Measurements from ENCODE around the gene CDK5RAP1.
"Not testable (repeated sequence)": the region's sequence is repeated elsewhere in the genome, so short reads cannot be mapped to it uniquely, and the experiment has no call there.

Gene CDK5RAP1, protein sequence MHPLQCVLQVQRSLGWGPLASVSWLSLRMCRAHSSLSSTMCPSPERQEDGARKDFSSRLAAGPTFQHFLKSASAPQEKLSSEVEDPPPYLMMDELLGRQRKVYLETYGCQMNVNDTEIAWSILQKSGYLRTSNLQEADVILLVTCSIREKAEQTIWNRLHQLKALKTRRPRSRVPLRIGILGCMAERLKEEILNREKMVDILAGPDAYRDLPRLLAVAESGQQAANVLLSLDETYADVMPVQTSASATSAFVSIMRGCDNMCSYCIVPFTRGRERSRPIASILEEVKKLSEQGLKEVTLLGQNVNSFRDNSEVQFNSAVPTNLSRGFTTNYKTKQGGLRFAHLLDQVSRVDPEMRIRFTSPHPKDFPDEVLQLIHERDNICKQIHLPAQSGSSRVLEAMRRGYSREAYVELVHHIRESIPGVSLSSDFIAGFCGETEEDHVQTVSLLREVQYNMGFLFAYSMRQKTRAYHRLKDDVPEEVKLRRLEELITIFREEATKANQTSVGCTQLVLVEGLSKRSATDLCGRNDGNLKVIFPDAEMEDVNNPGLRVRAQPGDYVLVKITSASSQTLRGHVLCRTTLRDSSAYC

DNA sequence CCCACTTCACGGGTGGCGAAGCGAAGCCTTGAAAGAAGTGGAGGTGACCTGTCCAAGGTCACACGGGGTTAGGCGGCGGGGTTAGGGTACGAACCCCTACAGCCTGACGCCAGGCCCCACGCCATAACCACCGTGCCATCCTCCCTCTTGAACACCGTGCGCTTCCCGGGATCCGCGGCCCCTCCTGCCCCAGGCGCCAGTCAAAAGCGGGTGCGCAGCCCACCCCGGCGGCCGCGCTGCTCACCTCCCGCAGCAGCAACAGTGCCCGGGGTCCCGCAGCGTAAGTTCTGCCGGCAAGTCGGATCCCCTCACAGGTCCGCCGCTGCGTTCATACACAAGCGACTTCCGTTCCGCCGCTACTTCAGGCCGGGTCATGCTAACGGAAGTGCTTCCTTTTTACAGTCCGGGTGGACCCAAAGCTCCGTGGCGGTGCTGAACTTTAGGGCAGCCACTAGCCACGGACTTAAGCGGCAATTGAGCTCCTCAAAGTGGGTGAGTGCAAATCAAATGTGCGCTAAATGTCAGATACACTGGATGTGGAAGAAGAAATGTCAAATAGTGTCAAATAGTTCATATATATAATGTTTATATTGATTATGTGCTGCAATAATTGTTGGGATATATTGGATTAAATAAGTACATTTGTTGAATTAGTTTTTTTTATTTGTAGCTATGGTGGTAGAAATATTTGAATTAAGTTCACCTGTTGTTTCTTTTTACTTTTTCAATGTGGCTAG, at the start of gene CDK5RAP1:
Gene CDK5RAP1, minus strand, starts transcription at position 336 of the 737 bp plus-strand sequence. CDS start 4,455 bp downstream, outside the sequence.
- peak; percentile 81 to 88 for DNase-seq

- DNase-seq: no peak
Observed at GRCh38 chr20:33450867-33451266, 49.5 kb upstream of the CDK5RAP1 start.

DNA sequence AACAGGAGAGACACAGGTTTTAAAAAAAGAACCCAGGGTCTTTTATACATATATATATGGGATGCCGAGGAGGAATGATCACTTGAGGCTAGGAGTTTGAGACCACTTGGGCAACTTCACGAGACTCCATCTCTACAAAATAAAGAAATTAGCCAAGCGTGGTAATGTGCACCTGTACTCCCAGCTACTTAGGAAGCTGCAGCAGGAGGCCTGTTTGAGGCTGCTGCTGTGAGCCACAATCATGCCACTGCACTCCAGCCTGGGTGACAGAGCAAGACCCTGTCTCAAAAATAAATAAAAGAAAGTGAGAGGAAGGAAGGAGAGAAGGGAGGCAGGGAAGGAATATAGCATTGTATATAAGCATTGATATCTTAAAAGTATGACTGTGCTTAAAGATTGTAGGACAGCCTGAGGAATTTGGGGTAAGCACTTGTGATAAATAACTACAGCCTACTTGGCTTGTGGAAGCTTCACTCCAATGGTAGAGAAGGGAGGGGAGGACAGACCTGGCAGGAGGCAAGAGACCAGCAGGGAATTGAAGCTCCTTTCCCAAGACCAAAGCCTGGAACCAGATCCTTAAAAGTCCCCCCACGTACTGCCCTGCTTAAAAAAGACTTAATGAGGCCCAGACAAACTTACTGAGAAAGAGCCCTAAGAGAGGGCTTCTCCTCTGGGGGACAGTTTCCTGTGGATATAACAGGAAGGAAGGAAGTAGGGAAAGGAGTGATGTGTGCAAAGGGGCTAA, 44.7 kb upstream of the CDK5RAP1 start:
- no peak for DNase-seq

GRCh38 chr20:33444797-33445560, 43.7 kb upstream of the CDK5RAP1 start:
- DNase-seq: peak; percentile 21 to 40

DNA sequence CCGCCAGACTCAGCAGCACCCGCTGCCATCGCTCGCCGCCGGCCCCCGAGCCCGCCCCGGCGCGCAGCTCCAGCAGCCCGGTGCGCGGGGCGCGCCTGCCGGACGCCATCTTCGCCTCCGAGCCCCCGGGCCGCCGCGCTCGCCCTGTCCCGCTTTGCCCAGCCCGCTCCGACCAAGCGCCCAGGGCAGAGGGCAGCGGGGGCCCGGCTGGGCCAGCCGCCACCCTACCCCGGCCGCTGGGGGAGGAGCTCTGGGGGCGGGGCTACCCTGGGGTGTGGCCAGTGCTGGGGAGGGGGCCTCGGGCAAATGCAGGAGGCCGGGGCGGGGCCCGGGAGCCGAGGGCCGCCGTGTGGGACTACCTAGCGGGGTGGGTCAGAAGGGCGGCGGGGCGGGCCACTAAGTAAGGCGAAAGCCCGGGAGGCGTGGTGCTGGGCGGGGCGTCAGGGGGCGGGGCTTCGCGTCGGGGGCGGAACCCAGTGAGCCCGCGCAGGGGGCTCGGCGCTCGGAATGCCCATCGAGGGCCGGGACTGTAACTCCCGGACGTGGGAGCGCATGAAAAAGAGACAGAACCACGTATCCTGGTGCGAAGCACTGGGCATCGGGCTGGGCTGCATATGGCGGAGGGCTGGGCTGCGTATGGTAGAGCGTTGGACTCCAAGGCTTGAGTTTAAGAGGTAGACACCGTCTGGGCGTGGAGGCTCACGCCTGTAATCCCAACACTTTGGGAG, 42.4 kb upstream of the CDK5RAP1 start, which contains the start of gene SNTA1:
Gene SNTA1, minus strand, starts transcription at position 252 of the 728 bp plus-strand sequence. Its CDS starts 143 bp downstream, at position 109.
- peak; percentile 95 for DNase-seq

GRCh38 chr20:33443006-33443511, 41.7 kb upstream of the CDK5RAP1 start:
- no peak for DNase-seq

DNA sequence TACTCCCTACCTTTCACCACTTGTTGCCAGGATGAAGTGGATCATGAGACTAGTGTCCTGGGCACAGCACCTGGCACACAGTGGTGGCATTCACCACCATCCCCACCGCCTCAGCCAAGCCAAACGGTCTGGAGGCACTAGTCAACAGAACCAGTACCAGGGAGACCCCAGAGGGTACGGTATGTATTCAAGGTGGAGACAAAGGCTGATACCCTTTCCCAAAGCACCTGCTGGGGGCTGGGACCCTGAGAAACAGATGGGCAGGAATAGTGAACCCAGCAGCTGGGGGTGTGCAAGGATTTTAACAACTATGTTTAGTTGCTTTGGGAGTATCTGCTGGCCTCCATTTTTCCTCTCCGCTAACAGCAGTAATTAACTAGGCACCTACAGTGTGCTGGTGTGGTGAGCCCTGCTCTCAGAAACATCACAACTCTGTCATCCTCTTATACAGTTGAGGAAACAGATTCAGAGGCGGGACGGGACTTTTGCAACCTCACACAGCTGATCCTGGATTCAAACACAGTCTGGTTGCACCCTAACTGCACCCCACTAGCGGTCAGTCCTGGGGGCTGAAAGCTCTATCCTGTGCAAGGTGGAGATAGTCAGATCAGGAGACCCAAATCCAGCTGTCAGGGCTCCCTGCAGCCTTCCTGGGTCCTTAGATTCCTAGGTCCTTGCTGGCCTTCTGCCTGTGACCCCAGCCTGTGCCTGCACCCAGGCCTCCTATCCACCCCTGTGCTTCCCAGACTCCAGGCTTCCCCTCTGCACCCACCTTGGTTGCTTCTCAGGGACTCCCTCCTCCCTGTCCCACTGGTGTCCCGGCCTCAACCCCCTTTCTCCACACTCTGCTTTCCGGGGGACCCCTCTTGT, 41.1 kb upstream of the CDK5RAP1 start:
- no peak for DNase-seq

GRCh38 chr20:33441142-33441955, 40.0 kb upstream of the CDK5RAP1 start:
- no peak for DNase-seq

DNA sequence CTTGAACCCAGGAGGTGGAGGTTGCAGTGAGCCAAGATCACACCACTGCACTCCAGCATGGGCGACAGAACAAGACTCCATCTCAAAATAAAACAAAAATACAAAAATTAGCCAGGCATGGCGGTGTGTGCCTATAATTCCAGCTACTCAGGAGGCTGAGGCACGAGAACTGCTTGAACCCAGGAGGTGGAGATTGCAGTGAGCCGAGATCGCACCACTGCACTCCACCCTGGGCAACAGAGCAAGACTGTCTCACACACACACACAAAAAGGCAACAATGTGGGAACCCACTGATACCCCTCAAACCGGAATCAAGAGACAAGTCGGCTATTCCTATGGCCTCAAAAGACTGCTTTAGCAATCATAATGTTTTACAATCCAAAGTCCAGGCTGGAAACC, 39.2 kb upstream of the CDK5RAP1 start:
- DNase-seq: not testable (repeated sequence)

DNA sequence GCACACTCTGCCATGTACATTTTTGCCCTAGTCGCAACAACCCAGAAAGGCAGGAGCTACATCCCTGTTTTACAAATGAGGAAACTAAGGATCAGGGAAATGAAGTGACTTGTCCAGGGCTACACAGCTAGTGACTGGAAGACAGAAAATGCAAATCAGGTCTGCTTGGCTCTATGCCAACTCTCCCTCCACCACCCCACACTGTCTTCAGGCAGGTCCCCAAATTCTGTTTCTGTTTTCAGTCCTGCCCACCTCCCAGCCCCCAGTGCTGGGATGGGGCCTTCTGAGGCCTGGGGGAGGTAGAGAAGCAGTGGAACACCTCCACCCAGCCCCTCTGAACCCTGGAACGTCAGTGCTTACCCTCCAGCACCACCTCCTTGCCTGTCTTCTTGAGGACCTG, 37.2 kb upstream of the CDK5RAP1 start:
- no peak for DNase-seq

- DNase-seq: no peak
Observed at GRCh38 chr20:33437141-33437911, 36.0 kb upstream of the CDK5RAP1 start.

GRCh38 chr20:33434434-33434833, 33.1 kb upstream of the CDK5RAP1 start:
- no peak for DNase-seq

DNA sequence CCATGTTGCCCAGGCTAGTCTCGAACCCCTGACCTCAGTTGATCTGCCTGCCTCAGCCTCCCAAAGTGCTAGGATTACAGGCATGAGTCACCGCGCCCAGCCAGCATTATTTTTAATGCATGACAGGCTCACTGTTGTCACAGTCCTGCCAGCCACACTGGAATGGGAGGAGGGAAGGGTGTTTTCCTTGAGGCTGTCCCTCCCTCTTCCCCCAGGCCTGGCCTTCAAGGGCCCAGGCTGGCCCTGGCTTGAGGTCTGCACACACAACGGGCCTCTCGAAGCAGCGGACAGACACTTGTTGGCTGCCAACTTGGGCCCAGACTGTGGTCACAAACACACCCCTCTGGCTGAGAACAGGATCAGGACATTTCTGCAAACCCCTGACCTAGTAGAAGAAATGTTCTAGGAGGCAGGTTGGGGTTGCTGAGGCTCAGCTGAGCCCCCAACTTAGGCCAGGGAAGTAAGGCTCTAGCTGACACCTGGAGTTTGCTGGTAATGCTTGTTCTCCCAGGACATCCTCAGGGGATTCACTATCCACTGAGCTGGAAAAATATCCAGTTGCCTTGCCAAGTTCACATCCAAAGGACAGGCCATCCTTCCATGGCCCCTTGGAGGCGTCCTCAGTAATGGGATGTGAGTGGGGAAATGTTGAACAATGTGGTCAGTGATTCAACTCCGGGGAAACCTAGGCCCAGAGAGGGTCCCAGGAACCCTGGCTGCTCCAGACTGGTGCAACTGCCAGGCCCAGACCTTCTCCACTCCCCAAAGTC, 32.3 kb upstream of the CDK5RAP1 start:
- no peak for DNase-seq

GRCh38 chr20:33431797-33432381, 30.6 kb upstream of the CDK5RAP1 start:
- DNase-seq: no peak

GRCh38 chr20:33423875-33424274, 22.6 kb upstream of the CDK5RAP1 start:
- DNase-seq: not testable (repeated sequence)

GRCh38 chr20:33423141-33423834, 22.0 kb upstream of the CDK5RAP1 start:
- no peak for DNase-seq

Measured in activated CD4-positive, alpha-beta T cell treated with anti-CD3 and anti-CD28 coated beads, Interleukin-2, amount 50 U/mL, for 48 hours (primary cell).